Dermis microvascular lymphatic vessel endothelial cell (primary cell): ENCODE measurements around the gene TEC. TPM values are rescaled to one million over a fixed set of nuclear protein-coding genes. Genes with fewer than 3 reads are reported as not detected.

ENCODE experiments used
- DNase-seq, 2 donors: peaks; one replicate each; pipeline versions ENCODE4 v3.0.0 to v3.0.0-alpha.2; 2010; ENCODE audit warnings: low read depth in 2 of 2
- total RNA-seq: library from RNA; depleted of rRNA; stranded (reverse); fragments of >200 nt; gene quantifications from 2 replicates; pipeline ENCODE4 v1.2.1, GENCODE V29; 2014

The TEC gene
- total RNA-seq, 1 donor from 2014 or later: 0.51 TPM

DNA sequence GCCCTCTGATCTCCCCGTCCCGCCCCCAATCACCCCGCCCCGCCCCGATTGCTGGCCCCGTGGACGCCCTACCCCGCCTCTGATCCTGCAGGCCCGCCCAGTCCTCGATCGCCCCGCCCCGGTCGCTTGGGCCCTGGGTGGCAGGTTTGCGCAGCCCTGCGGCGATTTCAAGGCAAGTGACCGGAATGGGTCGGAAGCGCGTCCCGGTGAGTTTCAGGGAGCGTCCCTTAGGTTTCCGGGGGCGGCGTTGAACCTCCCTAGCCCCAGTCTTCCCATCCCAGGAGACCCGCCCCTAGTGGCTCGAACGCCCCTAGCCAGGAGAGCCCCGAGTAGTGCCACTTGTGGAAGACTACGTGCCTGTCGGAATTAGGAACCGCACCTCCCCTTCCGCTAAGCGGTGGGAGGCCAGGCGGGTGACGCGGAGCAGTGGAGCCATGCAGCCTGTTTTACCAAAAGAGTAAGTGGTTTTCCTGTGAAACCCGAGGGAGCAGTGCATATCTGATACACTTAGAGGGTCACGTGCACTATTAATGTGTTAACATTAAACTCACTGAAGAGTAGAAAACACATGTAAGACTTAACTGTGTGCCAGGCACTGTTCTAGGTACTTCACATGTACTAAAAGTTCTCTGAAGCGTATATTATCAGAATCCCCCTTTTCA, 354 bp upstream of the TEC start:
- DNase-seq: peak; percentile 50 to 63

DNA sequence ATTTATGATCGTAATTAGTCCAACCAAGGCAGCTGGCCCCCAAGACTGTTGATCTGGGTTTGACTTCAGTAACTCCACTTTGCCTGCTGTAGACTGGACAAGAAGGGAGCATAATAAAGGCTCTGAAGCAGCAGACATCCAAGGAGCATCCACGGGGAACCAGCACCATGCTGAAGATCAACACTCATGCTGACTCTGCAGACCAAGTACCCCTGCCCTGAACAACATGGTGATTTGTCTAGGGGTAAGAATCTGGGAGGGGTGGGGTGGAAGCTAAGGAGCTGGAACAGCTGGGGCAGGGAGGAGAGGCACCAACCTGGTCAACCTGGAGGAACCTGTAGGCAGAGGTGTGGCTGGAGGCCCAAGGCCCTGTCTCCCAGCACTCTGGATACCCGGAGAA, 2.1 kb downstream of the TEC start:
- DNase-seq: no peak

DNA sequence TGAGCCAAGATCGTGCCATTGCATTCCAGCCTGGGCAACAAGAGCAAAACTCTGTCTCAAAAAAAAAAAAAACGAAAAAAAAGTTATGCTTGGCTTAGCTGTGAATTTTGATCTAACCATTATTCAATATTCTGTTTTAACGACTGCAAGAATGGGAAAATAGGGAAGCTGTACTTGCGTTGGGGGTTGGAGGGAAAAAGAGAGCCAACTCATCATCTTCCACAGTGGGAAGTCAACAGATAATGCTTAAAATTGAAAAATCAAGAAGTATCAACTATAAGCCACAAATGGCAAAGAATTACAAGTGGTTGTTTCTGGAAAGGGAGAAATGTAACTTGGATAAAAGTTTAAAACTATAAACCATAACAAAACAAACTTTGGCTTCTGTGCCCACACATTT, 2.9 kb downstream of the TEC start:
- no peak for DNase-seq

DNA sequence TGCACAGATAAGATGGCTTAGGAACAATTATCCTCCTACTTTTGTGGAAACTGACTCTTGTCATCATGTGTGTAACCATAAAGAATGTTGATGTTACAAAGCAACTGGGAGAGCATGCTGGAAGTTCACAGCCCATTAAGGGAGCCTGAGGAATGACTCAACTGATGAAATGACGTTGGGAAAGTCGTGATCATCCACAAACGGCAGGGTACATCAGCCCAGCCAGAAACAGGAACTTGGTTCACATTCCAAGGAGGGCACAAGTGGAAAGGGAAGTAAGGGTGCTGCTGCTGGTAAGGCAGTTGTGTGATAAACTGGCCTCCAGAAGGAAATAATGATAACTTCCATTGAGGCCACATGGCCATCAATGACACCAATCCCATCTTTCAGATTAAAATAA, 6.7 kb downstream of the TEC start:
- no peak for DNase-seq

DNA sequence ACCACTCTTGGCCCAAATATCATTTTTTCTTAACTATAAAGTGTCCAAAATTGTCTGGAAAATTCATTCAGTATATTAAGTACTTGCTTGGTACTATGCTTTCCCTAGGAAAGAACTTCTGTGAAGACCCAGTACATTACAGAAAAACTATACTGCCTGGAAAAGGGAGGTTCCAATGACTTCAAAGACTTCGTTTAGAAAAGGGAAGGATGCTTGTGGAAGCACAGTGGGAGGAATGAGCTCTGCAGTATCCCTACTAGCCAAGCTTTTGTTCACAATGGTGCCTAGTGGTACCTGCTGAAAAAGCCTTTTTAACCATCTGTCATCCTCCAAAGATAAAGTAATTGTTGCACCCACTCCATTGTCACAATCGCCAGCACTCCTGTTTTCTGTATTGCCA, 7.2 kb downstream of the TEC start:
- DNase-seq: no peak

DNA sequence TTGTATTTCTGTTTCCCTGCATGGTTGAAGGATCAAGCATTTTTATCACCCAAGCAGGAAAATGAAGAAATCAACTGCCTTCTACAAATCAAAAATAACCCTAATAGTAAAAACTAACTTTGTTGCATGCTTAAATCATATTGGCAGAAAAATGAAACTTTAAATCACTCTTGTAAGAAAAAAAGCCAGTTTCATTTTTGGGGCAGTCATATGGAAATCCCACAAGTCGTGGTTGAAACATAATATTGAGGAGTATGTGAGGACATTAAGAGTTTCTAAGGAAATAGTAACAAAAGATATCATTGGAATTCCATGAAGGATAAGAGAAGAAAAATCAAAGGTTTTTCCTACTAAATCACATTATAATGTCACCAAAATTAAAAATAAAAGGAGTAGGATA, 8.4 kb downstream of the TEC start:
- DNase-seq: no peak

DNA sequence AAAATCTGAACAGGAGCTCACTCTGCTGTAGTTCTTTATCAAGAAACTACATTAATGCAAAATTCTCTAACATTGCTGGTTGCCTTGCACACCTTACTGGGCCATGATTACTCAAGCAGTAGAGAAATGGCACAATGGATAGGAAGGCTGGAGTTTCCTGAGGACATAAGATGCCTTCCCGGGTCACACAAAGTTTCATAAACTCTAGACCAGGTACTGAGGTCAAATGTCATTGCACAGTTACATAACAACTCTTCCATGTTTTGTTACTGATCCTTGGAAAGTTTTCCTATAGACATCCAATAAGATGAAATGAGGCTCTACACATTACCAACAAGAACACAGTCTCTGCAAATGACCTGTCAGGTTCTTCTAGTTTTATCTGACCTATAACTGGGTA, 9.9 kb downstream of the TEC start:
- no peak for DNase-seq

DNA sequence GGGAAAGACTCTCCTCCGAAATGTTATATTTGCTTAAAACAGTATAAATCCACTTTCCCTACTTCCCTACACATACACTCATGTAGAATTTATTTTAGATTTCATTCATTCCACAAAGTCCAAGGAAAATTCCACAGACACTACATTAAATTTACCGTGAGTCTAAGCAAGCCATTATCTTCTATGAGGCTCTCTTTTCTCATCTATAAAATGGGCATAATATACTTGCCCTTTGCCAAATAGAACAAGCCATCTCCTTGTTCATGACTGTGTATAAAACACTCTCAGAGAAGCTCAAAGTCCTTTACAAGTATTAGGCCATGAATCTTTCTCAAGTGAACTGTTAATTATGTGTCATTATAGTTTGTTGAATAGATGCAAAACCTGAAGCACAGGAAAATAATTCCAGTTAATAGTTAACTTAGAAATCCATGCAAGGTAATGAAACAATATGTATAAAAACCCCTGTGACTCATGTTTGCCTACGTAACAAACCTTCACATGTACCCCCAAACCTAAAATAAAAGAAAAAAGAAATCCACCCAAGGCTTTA, 10.7 kb downstream of the TEC start:
- DNase-seq: no peak

DNA sequence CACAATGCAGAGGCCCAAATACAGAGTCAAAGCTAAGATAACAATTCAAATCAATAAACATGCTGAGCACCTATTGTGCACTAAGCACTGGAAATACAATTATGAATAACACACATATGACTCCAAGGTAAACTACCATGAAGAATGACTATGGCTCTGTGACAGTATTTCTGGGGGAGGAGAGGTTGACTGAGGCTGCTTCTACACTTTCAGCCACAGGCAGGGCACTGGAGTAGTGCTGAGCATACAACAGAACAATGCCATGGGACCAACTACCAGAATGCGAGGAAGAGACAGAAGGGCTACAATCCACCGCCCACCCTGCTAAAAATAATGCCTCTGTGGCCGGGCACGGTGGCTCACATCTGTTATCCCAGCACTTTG, 13.7 kb downstream of the TEC start:
- DNase-seq: no peak

DNA sequence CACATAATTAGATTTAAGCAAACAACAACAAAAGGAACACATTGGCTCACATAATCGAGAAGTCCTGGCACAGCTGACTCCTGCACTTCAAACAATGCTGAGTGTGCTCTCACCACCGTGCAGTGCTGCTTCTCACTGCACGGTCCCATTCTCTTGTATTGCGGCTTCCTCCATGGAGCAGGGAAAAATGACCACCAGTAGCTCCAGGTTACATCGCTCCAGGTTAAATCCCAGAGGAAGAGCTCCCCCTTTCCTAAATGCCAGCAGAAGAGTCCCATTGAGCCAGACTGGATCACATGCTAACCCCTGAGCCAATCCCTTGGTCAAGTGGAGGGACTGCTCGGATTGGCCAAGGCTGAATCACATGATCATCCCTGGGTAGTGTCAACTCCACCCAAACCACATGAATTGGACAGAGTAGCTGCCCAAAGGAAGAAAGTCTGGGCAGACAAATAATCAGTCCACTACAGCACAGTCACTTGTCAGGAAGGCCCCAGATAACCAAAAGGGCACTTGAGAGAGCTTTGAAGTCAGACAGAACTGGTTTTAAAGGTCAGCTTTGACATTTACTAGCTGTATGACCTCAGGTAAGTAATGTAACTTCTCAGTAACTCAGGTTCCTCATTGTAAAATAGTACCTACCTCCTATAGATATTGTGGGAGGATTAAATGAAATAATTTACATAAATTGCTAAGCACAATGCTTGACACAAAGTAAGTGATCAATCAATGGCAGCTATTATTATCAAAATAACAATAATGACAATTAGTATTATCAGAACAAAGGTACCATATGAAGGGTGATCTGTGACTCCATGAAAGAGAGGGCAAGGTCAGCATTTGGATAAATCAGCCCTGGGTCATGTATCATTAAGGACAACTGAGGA, 14.3 kb downstream of the TEC start:
- DNase-seq: no peak

DNA sequence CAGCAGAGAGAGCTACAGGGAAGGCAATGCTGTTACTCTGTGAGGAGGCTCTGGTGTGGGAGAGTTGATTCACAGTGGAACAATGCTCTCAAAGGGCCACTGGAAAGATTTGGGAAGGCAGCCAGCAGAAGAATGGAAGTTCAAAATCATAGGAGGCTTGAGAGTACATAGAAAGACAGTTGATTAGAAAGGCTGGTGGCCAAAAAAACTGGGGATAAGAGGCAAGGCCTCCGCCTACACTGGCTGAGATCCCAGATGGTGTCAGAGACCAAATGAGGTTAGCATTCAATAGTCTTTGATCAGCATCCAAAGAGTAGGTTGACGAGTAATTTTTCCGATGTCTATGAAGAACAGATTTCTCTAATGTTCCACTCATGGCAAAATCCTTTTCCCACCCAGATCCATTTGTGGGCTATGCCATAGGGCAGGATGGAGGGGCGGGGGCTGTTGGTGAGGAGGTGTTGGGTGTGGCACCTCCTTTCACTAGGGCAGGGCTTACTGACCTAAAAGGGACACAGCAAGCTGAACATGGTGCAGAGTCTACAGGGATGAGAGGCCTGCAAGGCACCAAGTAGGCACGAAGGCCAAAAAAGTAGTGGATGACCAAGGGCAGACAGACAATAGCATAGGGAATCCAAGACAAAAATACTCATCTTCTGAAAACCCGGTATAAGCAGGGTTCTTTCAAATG, 15.1 kb downstream of the TEC start:
- DNase-seq: peak in 1 of 2 donors; percentile 62

DNA sequence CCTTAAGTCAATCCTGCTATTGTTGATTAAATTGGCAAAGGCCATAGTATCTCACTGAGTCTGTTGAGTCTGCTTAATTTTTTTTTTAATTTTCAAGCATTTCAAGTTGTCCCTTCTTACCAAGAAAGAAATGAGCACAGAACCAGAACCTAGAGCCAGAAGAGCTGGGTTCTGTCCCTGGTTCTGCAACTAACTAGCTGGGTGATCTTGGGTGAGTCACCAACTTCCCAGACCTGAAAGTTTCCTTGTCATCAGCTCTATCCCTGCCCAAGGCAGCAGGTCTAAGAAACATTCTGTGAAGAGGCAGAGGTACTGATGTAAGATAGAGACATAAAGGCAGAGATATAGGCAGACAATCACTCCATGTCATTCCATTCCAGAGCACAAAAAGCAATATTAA, 17.3 kb downstream of the TEC start:
- no peak for DNase-seq

DNA sequence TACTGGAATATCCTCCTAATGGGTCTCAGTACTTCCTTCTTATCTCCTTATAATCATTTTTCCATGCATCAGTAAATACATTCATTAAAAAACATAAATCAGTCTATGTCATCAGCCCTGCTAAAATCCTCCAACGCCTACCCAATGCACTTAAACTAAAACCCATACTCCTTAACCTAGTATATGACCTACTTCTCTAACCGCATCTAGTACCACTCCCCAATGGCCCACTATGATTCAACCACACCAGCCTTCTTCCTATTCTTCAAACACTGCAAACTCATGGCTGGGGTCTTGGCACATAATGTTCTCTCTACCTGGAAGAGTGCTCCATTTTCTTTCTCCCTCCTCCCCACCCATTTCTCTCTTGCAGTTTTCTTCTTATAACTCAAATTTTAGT, 18.7 kb downstream of the TEC start:
- no peak for DNase-seq

DNA sequence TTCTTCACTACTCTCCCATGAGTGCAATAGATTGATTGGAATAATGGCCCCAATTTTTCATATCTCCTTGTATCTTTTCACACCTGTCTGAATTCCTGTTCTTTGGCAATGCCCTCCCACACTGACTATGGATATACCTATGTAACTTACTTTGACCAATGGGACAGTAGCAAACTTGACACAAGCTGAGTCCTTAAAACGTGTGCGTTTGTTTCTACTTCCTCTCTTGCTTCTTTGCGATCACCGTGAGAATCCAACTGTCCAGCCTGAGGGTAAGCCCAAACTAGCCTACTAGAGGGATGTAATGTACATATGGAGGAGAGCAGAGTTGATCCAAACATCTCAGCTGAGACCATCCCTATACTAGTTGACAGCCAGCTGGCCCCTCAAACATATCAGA, 19.3 kb downstream of the TEC start:
- no peak for DNase-seq

DNA sequence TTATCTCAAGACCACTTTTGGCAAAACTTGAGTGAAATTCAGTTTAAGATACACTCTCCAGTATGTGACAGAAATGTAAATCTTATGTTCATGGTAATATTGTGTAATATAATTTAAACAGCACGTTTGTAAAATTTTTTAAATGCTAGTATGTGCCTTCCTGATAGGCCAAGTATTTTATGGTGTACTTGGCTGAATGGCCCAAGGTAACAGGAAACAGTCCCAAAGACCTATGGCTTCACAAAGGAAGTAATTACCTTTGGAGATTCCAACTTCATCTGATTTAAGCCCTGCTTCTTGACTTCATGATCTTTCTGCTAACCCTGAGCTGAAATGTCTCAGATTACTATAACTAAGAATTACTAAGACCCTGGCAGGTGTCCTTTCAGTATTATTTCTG, 20.3 kb downstream of the TEC start:
- no peak for DNase-seq

DNA sequence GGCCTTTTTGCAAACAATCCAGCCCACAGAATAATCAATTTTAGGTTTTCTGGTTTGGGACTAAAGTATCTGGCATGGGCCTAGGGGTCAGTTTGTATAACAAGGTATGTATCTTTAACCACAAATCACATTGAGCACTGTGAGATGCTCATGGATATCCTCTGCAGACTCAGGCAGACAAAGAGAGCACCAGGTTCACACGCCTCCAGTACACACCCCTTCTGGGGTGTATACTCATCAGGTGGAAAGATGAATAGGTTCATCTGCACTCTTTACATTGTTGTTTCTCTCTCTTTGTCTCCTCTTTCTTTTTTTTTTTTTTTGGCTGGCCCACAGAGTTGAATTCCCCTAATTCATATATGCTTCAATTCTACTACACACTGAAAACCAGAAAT, 21.1 kb downstream of the TEC start:
- no peak for DNase-seq

DNA sequence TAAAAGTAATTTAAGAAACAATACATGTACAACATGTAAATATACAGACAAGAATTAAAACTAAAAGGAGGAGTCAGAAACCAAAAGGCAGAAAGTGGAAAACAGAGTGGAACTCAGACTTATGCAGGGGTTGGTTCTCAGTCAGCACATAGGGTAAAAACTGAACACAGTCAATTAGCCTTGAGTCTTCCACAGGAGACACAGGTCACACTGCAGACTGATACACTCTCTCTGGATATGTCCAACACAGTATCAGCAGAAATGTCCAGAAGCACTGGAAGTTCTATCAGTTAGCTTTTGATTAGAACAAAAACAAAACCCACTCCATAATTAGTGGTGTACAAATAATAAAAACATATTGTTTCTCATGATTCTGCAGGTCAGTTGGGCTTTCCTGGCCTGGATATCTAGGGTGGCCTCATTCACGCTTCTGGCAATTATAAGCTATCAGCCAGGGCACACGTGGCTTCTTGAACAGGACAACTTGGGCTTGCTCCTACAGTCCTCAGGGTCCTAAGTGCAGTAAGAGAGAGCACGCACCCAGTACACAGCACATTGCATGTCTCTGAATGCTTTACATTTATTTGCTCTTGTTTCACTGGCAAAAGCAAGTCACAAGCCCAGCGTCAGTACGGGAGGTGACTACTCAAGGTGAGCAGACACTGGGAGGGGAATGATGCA, 21.6 kb downstream of the TEC start:
- DNase-seq: no peak

DNA sequence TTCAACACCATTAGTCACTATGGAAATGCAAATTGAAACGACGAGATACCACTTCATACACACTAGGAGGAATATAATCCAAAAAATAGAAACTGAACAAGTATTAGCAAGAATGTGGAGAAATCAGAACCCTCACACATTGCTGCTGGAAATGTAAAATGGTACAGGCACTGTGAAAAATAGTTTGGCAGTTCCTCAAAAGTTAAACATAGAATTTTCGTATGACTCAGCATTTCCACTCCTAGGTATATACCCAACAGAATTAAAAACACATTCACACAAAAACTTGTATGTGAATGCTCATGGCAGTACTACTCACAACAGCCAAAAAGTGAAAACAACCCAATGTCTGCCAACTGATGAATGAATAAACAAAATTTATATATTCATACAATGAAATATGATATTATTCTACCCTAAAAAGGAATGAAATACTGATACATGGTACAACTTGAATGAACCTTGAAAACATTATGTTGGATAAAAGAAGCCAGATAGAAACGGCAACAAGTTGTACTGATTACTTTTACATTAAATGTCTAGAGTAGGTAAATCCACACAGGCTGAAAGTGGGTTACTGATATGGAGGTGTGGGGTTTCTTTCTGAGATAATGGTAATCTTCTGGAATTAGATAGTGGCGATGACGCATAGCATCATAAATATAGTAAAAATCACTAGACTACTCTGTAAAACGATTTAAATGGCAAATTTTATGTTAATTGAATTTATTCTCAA, 22.3 kb downstream of the TEC start:
- peak in 1 of 2 donors; percentile 31 for DNase-seq

DNA sequence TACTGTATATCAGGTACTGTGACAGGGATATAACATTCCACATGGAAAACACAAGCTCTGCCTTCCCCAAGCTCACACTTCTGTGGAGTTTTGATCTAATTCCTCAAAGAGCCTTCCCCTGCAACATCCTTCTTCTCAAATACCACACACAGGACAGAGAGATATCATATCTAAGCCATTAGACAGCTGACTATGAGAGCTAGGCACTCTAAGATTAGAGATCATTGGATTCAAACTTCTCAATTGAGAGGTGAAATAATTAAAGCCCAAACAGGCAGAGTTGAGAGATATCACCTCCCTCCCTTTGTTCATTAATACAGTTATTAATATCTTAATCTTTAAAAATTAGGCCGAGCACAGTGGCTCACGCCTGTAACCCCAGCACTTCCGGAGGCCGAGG, 25.0 kb downstream of the TEC start:
- DNase-seq: no peak

DNA sequence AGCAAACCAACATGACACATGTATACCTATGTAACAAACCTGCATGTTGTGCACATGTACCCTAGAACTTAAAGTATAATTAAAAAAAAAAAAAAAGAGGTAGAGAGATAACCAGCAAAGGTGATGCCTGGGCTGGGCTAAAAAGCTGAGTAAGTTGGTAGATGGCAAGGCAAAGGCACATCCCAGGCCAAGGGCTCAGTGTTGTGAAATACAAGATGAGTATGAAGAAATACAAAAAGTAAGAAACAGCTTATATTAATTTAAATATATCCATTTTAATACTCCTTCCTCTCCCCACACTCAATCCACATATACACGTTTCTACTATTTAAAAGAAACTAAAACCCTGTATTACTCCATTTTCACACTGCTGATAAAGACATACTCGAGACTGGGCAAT, 25.8 kb downstream of the TEC start:
- DNase-seq: no peak

DNA sequence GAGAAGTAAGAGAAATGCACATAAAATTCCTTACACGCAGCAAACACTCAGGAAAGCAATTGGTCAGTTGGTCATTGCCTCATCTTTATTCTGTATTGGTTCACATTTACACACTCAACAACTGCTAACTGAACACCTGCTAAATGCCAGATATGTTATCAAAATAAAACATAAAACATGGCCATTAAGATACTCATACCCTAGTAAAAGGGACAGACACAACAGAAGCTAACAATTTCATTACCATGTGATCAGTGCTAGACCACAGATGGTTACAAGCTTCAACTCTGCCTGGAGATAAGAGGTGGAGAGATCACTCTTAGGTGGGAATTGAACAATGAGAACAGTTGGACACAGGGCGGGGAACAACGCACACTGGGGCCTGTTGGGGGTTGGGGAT, 26.2 kb downstream of the TEC start:
- no peak for DNase-seq
